CD1c-positive myeloid dendritic cell (primary cell): ENCODE results near the gene KLHL29.

Experiments used
- DNase-seq: peaks from one replicate; pipeline ENCODE4 v3.0.0-alpha.2; 2016; ENCODE audit errors: extremely low spot score

The KLHL29 gene

DNA sequence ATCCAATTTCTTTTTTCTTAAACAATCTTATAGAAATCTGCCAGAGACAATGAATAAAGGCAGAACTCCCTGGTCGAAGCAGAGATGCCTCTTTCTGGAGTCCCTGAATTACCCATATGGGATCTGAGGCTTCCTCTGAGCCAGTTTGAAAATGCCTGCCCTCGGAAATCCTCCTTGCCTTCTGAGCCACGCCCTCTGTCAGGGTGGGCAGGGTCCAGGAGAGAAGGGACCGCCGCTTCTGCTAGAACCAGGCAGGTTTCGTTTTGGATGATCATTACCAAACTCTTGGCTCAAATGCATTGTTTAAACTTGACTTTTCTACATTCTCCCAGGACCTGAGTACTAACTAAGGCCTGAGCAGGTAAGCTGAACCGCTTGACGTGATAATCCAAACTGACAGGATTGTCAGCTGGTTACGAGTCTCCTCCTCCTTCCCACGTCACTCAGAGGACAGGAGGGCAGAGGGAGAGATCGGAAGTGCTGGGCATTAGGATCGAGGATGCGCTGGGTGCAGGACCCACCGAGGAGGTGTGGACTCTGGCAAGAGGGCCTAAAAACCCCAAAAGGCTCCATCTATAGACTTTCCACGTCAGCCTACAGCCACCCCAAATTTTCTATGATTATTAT, 128.4 kb downstream of the KLHL29 start:
- DNase-seq = no peak

GRCh38 chr2:23513872-23514793, 129.2 kb downstream of the KLHL29 start:
- no peak for DNase-seq

GRCh38 chr2:23516520-23517256, 131.7 kb downstream of the KLHL29 start:
- DNase-seq = no peak

DNA sequence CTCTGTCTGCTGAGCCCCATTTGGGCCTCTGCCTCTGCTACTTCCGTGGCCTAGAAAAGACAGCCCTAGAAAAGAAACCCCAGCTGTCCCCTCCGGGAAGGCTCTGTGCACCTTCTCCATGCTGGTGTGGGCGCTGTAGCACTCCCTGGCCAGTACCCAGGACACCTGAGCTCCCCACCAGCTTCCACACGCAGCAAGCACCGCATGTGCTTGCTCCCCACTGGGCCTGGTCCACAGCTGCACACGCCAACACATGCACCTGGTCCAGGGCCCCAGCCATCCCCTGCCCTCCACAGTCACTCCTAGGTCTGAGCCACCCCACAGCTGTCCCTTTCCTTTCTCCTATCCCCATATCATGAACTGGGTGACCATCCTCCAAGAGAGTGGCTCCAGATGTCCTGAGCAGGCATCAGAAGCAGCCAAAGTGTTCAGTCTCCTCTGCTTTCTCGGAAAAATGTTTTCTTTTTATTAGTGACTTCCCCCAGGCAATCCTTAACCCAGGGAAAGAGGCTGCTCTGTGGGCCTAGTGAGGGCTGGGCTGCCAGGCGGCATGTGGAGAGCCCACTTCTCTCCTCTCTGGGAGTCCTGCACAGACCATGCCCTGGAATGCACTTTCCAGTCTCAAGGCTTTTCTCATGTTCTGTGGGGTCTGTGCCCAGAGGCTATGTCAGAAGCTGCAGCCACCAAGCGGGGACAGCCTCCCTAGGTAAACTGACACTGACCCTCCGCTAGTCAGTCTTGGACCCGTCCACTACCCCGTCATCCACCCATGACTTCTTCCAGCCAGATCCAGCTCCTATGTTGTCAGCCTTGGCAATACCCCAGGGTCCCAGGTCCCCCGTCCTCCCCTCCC, 133.7 kb downstream of the KLHL29 start:
- no peak for DNase-seq

DNA sequence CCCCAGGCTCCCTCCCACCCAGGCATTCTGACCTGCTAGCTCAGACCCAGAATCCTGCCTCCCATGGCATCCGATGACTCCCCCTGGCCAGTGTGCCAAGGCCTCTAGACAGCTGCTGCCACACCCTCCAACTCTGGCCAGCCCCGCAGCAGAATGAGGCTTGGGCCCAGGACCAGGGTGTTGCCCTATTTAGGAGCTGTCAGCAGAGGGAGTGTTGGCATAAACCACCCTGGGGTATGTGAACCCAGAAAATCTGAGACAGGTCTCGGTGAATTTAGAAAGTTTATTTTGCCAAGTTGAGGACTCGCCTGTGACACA, 134.3 kb downstream of the KLHL29 start:
- no peak for DNase-seq

DNA sequence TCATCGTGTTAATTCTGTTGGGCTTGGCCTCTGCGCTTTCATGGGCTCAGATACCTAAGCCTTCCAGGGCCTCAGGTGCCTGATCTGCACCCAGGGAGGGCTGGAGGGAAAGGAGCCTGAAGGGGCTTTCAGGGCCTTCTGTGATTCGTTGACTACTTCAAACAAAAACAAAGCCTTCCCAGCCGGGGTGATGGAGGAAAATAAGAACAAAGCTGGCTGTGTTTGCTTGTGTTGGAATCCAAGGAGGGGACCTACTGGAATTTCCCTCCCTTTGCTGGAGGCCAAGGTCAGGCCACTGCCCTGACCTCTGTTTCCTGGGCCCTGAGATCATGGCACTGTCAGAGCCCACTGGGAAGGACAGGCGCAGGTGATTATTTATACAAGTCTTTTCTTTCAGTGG, 135.3 kb downstream of the KLHL29 start:
- no peak for DNase-seq

GRCh38 chr2:23521060-23521459, 136.1 kb downstream of the KLHL29 start:
- DNase-seq = no peak

DNA sequence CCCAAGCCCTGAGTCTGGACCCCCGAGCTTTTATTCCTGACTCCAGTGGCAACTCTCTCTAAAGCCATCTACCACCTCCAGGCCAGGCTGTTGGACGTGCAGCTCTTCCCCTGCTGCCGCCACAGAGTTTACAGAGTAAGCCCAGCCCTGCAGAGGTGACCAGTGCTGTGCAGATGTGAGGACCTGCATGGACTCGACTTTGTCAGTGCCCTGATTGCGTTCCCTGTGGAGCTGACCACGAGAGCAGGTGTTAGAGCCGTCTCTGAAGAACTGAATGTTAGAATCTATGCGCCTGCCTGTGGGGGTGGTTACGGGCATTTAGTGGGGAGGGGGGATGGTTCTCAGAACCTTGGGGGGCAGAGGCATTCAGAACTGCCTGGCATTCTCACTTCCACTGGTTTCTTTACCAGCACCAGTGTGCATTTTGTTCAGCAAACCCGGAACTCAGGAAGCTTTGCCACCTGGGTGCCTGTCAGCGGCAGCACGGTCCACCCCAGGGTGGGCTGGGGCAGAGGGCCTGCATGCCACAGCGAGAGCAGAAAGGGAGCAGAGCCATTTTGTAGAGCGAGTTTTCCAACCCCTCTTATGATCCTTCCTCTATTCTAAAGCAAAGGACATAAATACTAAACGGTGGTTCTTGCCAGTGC, 137.9 kb downstream of the KLHL29 start:
- DNase-seq = no peak

- DNase-seq = no peak
These were observed 138.6 kb downstream of the KLHL29 start for GRCh38 chr2:23523373-23524260.

DNA sequence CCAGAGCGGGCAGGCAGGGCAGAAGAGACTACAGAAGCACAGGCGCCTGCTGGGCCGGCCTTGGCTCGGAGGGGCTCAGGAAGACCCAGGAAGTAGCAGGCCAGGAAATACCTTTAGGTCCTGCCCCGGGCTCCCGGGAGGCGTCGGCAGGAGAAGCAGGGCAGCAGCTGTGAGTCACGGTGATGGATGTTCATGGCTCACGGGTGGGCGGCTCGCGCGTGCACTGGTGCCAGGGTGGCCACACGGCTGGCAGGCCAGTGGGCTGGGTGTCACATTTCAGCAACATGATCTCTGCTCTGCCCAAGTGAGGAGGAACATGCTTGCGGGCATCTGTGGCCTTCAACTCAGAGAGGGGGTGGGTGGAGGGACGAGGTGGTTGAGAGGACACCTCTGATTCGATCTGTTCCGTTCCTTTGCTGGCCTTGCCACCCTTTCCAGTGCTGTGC, 139.3 kb downstream of the KLHL29 start:
- no peak for DNase-seq

GRCh38 chr2:23525137-23525765, 140.3 kb downstream of the KLHL29 start:
- DNase-seq = no peak

- no peak for DNase-seq
These were observed 141.1 kb downstream of the KLHL29 start for GRCh38 chr2:23526114-23526513.

GRCh38 chr2:23526835-23527790, 142.1 kb downstream of the KLHL29 start:
- DNase-seq = no peak

- no peak for DNase-seq
These were observed 143.2 kb downstream of the KLHL29 start for GRCh38 chr2:23528171-23528570.

GRCh38 chr2:23528690-23529089, 143.7 kb downstream of the KLHL29 start:
- DNase-seq = no peak

DNA sequence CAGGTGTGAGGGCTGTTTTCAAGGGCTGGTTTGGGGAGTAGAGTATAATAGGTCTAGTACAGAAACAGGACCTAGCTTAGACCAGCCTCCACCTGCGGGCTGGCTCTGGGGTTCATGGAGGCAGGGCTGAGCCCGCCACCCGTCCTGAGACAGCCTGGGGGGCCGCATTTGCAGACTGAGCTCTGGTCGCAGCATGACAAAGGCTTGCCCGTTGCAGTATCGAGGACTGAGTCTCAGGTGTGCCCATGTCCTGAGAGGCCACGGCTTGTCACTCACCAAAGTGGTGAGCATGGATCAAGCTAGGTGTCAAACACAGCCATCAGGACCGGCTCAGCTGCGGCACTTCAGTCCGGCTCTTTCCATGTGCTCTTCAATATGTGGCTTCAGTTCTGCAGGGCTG, 144.7 kb downstream of the KLHL29 start:
- no peak for DNase-seq

DNA sequence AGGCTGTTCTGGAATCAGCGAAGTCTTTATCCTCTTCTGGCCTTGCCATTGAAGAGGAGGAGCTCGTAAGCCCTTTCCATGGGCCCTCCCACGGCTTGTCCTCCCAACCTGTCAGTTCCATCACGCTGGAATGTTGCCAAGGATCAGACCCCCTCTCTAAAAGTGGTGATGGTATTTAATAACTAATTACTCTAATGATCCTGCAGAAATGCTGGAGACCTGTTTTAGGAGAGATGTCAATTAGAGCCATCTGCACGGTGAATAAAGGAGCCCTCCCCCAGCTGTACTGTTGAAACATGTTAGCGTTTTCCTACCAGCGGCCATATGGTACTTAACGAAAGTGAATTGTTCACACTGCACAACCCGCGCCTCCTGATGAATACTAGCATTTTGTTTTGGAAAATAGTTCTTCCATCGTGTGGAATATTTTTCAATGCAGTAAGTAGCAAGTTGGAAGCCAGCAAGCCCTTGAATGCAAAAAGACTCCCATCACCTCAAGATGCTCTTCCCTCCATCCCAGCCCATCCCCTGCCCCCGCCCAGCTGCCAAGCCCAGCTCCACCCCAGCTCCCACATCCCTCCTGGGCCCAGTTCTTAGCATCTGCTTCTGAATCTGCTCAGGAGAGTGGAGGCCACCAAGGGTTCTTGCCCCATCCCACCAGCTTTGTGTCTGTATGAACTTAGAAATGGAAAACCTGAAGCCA, 145.4 kb downstream of the KLHL29 start:
- no peak for DNase-seq

- no peak for DNase-seq
These were observed 145.9 kb downstream of the KLHL29 start for GRCh38 chr2:23530909-23531276.
